Measurements from ENCODE around the gene KCNN2.

GRCh38 chr5:114408847-114409246, 47.0 kb downstream of the KCNN2 start:
- TF ChIP-seq EZH2 (IDR thresholded peaks at IDR 0.05) (no peak), POLR2AphosphoS5 (IDR thresholded peaks at IDR 0.05; ENCODE audit: borderline replicate concordance, low read depth, low read length) (no peak)
